Measurements from ENCODE around the gene ZBTB2. TPM values are rescaled to one million over a fixed set of nuclear protein-coding genes. Genes with fewer than 3 reads are reported as not detected.

ZBTB2 gene
- total RNA-seq, 1 experiment from 2014 or later = 14.3 TPM

DNA sequence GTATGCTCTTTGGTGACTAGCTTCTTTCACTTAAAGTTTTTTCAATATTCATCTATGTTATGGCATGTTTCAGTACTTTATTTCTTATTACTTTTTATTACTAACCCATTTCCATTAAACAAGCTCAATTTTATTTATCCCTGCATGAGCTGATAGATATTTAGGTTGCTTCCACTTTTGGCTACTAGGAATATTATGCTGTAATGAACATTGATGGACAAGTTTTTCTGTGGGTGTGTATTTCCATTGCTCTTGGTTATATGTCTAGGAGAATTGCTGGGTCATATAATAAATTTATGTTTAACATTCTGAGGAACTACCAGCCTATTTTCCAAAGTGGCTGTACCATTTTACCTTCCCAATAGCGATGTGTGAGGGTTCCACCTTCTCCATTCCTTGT, 69.9 kb downstream of the ZBTB2 start:
- peaks cover 3% of the 10 kb centered on the region; the same call in 1 of the 2 replicates for H3K36me3 Mint-ChIP-seq
- TF ChIP-seq, protein P1, sequence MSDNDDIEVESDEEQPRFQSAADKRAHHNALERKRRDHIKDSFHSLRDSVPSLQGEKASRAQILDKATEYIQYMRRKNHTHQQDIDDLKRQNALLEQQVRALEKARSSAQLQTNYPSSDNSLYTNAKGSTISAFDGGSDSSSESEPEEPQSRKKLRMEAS (CRISPR knock-in tag; IDR thresholded peaks at IDR 0.05) = no peak
- TF ChIP-seq IRF2 (CRISPR knock-in tag; IDR thresholded peaks at IDR 0.05; ENCODE audit: borderline replicate concordance, low read depth) (no peak), USF2 (CRISPR knock-in tag; IDR thresholded peaks at IDR 0.05) (no peak), ZBTB21 (CRISPR knock-in tag; IDR thresholded peaks at IDR 0.05; ENCODE audit: borderline replicate concordance) (no peak), FOXJ3 (CRISPR knock-in tag; IDR thresholded peaks at IDR 0.05; ENCODE audit: borderline replicate concordance) (no peak), TEAD1 (CRISPR knock-in tag; IDR thresholded peaks at IDR 0.05) (no peak), NR1H2 (CRISPR knock-in tag; IDR thresholded peaks at IDR 0.05) (no peak), OVOL2 (CRISPR knock-in tag; IDR thresholded peaks at IDR 0.05; ENCODE audit: borderline replicate concordance) (no peak), MXD4 (CRISPR knock-in tag; IDR thresholded peaks at IDR 0.05; ENCODE audit: borderline replicate concordance) (no peak), ZSCAN18 (CRISPR knock-in tag; IDR thresholded peaks at IDR 0.05) (no peak), RELA (CRISPR knock-in tag; IDR thresholded peaks at IDR 0.05; ENCODE audit: borderline replicate concordance) (no peak), SOX15 (CRISPR knock-in tag; IDR thresholded peaks at IDR 0.05) (no peak), PRRX2 (CRISPR knock-in tag; IDR thresholded peaks at IDR 0.05) (no peak), HMGA2 (CRISPR knock-in tag; IDR thresholded peaks at IDR 0.05) (no peak)
- TF ChIP-seq, protein P2, sequence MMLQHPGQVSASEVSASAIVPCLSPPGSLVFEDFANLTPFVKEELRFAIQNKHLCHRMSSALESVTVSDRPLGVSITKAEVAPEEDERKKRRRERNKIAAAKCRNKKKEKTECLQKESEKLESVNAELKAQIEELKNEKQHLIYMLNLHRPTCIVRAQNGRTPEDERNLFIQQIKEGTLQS (CRISPR knock-in tag; conservative IDR thresholded peaks at IDR 0.05) = no peak
- TF ChIP-seq, protein P3, sequence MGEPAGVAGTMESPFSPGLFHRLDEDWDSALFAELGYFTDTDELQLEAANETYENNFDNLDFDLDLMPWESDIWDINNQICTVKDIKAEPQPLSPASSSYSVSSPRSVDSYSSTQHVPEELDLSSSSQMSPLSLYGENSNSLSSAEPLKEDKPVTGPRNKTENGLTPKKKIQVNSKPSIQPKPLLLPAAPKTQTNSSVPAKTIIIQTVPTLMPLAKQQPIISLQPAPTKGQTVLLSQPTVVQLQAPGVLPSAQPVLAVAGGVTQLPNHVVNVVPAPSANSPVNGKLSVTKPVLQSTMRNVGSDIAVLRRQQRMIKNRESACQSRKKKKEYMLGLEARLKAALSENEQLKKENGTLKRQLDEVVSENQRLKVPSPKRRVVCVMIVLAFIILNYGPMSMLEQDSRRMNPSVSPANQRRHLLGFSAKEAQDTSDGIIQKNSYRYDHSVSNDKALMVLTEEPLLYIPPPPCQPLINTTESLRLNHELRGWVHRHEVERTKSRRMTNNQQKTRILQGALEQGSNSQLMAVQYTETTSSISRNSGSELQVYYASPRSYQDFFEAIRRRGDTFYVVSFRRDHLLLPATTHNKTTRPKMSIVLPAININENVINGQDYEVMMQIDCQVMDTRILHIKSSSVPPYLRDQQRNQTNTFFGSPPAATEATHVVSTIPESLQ (CRISPR knock-in tag; IDR thresholded peaks at IDR 0.05) = no peak
- TF ChIP-seq, protein P4, sequence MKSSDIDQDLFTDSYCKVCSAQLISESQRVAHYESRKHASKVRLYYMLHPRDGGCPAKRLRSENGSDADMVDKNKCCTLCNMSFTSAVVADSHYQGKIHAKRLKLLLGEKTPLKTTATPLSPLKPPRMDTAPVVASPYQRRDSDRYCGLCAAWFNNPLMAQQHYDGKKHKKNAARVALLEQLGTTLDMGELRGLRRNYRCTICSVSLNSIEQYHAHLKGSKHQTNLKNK (CRISPR knock-in tag; IDR thresholded peaks at IDR 0.05) = no peak
- CTCF ChIA-PET = interaction anchor here (1.1 to 1.5 kb wide), 2 partner anchors 307 to 316 kb away, joined by 4 read pairs; no protein-coding TSS in a partner anchor
- peaks cover 24% of the 10 kb centered on the region for H3K4me1 Mint-ChIP-seq
- H3K4me3 Mint-ChIP-seq = no peak overlapping the region
- no peak overlapping the region for H3K27ac Mint-ChIP-seq
- peaks cover 12% of the 10 kb centered on the region; the same call in 1 of the 2 replicates for H3K27me3 Mint-ChIP-seq (ENCODE audit: low read depth)
- ATAC-seq (no peak), DNase-seq (ENCODE audit: low spot score) (no peak)
- H3K9me3 Mint-ChIP-seq = no peaks in the 10 kb centered on the region; the same call in 1 of the 2 replicates
- POLR2A ChIA-PET = no interaction called here

GRCh38 chr6:151320140-151320539, 71.2 kb downstream of the ZBTB2 start:
- POLR2A ChIA-PET = no interaction called here
- H3K27me3 Mint-ChIP-seq (ENCODE audit: low read depth) = peaks cover 6% of the 10 kb centered on the region; the same call in 1 of the 2 replicates
- ATAC-seq (no peak), DNase-seq (ENCODE audit: low spot score) (no peak)
- no peak overlapping the region for H3K27ac Mint-ChIP-seq
- peaks cover 17% of the 10 kb centered on the region for H3K4me1 Mint-ChIP-seq
- TF ChIP-seq NR1H2 (CRISPR knock-in tag; IDR thresholded peaks at IDR 0.05) (no peak), TEAD4 (CRISPR knock-in tag; IDR thresholded peaks at IDR 0.05) (no peak), JUN (CRISPR knock-in tag; IDR thresholded peaks at IDR 0.05) (no peak), ZNF121 (CRISPR knock-in tag; IDR thresholded peaks at IDR 0.05) (peak; percentile 85), ZSCAN18 (CRISPR knock-in tag; IDR thresholded peaks at IDR 0.05) (no peak)
- TF ChIP-seq, protein P5, sequence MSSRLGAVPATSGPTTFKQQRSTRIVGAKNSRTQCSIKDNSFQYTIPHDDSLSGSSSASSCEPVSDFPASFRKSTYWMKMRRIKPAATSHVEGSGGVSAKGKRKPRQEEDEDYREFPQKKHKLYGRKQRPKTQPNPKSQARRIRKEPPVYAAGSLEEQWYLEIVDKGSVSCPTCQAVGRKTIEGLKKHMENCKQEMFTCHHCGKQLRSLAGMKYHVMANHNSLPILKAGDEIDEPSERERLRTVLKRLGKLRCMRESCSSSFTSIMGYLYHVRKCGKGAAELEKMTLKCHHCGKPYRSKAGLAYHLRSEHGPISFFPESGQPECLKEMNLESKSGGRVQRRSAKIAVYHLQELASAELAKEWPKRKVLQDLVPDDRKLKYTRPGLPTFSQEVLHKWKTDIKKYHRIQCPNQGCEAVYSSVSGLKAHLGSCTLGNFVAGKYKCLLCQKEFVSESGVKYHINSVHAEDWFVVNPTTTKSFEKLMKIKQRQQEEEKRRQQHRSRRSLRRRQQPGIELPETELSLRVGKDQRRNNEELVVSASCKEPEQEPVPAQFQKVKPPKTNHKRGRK (CRISPR knock-in tag; IDR thresholded peaks at IDR 0.05; ENCODE audit: borderline replicate concordance) = no peak
- CTCF ChIA-PET = no interaction called here
- peaks cover 8% of the 10 kb centered on the region for H3K9me3 Mint-ChIP-seq
- H3K4me3 Mint-ChIP-seq = no peak overlapping the region
- H3K36me3 Mint-ChIP-seq = peaks cover 12% of the 10 kb centered on the region
